Non-pigmented ciliary epithelial cell (primary cell): ENCODE measurements around the gene ANO5.
"Not testable (repeated sequence)": the region's sequence is repeated elsewhere in the genome, so short reads cannot be mapped to it uniquely, and the experiment has no call there.

Experiments
- DNase-seq: peaks from one replicate; pipeline ENCODE4 v3.0.0-alpha.2; 2010; ENCODE audit warnings: low read depth

ANO5 gene

DNA sequence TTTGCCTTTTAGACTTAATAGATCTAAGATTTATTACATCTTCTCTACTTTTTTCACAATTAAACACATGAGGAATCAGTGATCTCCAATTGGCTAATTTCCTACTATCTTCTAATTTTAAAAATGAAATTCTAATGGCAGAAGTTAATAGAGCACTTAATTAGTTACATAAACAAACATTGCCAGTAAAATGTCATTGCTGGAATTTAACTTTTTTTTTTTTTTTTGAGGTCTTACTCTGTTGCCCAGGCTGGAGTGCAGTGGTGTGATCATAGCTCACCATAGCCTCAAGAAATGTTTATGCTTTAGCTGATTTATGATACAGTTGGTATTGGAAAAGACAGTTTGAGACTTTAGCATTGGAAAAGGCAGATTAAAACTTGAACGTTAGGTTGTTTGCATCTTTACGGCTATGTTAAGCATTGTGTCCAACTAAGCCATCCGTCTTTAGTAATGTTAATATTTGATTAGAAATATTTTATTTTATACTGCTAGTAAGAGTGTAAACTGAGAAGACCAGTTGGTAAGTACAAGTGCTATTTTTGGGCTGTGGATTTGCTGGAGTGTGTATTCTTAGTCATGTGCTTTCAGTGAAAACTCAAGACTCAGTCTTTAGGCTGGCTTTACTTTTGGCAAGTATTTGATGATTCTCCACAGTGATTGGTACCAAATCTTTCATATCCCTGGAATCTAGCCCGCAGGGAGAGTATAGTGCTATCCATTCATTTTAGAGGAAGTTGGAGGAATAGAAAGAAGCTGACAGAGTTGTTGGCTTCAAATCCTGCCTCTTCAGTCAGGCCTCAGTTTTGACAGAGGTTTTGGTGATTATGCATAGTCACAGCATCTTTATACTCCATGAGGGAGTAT lies 4.5 kb downstream of the ANO5 start:
- no peak for DNase-seq

DNA sequence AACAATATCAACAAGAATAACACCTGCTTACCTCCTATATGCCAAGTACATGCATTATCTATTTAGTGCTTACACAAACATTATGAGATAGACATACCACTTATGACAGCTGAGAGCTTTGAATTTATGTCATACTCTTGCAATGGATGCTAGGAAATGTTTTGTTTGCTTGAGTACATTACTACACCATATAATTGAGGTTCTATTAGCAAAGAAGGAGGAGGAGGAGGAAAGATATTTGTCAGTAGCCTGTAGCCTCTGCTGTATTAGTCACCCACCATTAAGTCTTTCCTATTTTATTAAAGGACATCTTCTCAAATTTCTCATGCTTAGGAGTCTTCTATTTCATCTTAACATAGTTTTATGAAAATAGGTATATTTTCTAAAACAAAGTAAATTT lies 6.4 kb downstream of the ANO5 start:
- DNase-seq: no peak

DNA sequence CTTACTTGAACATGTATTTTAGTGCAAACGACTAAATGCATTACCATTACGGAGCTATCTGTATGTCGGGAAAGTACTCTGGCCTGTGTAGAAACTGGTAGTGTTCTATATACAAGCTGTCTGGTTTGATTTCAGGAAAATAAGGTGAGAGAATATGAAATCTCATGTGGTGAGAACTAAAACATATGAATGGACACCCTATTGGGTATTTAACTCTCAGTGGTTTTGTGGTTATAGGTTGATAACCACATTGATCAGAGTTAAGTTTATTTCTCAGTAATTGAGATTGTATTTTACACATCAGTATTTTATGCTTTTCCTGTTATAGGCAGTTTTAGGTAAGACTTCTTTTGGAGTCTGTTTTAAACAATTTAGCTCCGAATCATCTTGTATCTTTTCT lies 10.4 kb downstream of the ANO5 start:
- DNase-seq: no peak

DNA sequence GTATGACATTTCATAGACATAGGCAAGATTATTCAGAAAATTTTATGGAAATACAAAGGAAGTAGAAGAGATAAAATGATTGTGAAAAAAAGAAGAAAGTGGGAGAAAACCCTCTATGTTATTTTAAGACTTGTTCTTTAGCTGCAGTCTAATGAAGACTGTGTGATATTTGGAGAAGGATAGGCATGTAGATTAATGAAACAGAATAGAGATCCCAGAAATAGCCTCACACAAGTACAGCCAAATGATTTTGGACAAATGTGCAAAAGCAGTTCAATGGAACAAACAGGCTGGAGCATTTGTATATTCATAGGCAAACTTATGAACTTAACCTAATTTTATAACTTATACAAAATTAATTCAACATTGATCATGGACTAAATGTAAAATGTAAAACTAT lies 14.3 kb downstream of the ANO5 start:
- DNase-seq: no peak

DNA sequence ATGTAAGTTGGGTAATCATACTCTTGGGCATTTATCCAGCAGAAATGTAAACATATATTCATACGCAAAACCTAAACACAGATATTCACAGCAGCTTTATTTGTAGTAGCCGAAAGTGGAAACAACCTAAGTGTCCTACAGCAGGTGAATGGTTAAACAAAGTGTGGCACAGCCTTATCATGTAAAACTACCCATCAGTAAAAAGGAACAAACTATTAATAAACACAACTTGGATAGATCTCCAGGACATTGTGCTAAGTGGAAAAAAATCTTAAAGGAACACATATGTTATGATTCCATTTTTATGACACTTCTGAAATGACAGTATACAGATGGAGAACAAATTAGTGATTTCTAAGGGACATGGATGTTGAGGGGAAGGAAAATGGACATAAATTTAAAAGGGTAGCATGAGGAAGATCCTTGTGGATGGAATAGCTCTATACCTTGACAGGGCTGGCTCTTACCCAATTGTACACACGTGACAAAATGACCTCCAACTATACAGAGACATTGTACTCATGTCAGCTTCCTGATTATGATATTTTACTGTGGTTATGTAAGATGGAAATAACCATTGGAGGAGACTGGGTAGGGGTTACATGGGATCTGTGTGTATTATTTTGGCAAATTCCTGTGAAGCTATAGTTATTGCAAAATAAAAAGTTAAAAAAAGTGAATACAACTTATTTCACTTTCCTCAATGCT lies 15.4 kb downstream of the ANO5 start:
- no peak for DNase-seq

DNA sequence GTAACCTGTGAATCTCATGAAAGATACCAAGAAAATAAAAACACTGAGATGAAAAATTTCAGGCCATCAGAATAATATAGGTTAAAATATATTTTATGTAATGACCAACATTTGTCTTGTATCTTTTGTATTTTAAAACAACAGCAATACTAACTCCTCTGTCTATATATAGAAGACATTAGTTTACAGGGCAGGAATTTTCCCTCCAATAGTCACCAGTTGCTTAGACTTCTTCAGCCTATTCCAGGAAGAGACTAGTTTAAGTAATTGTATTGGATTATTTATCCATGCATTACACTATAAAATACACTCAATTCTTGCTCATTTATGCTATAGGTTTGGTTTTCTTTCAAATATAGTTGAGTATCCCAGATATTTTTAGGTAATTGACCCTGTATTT lies 24.1 kb downstream of the ANO5 start:
- DNase-seq: no peak

DNA sequence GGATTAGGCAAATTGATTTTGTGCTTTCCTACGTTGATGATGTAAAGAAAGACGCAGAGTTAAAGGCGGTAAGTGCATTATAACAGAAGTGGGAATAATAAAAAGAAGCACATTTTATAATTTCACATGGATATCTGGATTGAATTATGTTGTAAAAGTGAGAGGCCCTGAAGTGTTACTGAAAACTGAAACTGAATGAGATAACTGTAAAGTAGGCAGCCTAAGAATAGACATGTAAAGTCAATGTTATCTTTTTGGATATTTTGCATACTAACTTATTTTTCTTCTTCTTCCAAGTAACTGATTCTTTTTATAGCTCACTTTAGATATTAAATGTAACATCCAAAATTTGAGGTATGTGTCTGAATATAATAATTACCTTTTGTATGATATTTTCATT lies 28.3 kb downstream of the ANO5 start:
- no peak for DNase-seq

DNA sequence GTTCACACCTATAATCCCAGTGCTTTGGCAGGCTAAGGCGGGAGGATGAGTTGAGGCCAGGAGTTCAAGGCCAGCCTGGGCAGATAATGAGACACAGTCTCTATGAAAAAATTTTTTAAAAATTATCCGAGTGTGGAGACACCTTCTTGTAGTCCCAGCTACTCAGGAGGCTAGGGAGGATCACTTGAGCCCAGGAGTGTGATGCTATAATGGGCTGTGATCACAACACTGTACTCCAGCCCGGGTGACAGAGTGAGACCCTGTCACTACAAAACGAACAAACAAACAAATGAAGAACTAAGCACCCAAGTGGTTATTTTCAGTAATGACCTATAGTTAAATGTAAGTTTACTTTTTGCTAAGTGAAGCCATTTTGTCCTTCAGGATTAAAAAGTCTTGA lies 32.3 kb downstream of the ANO5 start:
- no peak for DNase-seq

DNA sequence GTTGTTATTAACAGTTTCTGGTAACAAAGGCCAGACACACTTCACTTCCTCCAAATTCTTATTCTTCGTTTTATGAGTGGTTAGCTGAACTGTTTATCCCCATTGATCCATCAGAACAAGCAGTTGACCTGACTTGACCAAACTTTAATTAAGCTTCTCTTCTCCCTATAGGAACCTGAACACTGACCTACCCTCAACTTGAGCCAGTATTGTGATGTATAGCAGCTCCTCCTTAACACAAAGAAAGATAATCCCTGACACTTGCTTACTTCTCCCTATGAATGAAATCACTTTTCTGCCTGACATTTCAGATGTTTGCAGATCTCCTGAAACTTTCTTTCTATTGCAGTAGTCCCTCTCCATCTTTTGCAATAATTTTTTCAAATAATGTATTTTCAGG lies 41.9 kb downstream of the ANO5 start:
- DNase-seq: no peak

DNA sequence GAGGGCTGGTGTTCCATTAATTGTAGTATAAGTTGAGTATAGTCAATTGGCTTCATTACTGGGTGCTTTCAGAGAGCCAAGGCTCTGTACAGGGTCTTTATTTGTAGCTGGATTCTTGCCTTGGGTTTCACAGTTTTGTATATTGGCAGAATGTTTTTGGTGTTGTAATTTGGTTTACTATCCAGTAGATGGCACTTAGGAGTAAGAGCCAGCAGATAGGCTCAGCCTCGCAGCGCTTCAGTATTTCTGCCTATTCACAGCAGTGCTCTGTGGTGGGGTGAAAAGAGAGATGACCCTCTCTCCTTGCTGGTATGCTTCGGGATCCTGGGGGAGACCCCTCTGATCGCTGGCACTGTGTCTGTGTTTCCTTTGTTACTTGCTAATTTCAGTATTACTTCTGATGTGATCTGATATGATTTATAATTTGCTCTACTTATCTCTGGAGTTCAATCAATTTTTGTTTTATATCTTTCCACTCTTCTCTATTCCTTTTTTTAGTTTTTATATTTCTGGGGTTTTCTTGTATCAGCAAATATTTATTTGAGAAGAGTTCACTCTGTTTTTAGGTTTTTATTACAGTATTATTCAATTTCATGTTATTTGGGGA lies 52.2 kb downstream of the ANO5 start:
- peak; percentile 9 for DNase-seq

DNA sequence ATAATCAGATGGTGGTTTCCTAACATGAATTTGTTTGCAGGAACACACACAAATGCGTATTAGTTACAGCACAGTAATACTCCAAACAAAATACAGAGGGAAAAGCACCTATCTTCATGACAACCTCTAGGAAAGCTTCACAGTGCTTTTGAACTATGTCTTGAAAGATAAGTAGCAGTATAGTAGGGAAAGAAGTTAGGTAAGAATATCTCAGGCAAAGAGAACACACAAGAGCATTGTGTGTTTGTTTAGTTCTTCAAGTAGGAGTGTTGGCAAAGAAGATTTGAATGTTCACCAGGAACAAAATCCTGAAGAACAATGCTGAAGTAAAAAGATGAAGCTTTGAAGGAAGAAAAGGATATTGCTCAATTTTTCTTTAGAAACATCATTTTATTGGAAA lies 54.1 kb downstream of the ANO5 start:
- DNase-seq: no peak

DNA sequence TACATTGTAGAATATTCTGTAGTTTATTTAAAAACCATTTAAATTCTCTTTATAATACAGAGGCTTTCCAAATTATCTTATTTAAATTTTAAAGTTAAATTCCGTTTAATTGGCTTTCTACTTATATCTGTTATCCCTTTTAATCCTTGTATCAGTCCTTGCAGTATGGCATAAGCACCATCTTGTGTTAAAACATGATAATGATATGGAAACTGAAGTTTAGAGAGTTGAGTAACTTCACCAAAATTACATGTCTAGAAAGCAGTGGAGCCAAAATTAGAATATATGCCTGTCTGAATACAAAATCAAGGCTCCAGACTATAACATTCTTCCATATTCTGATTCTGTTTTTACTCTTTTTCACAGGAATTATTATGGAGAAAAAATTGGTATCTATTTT lies 57.0 kb downstream of the ANO5 start:
- no peak for DNase-seq

DNA sequence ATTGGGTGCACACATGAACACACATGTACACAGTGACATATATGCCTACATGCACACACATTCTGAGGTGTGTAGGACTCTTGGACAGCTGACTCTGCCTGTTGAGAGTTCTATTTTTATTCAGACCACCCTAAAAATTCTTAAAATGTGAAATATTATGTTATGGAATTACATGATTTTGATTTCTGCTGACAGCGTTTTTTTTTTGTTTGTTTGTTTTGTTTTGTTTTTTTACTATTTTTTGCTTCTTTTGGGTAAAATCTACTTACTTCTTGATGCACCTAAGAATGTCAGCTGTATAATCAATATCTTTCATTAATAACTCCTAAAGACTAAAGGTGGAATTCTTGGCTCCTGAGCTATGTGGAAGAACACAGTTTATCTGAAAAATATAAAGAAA lies 64.0 kb downstream of the ANO5 start:
- DNase-seq: no peak

DNA sequence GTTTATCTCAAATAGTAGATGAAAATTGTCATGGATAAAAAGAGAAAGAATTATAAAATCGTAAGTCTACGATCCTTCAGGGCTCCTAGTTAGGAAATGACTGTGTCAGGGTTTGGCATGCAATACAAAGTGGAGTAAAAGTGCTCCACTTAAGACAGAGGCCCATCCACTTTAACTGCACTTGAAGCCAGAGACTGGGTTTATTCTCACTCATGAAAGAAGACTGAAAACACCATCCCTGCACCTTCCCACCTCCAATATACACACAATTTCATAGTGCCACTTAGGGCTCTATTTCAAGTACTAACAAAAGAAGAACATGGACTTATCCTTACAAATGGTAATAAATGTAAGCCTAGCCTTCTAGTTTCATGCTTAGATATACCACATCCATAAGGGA lies 70.7 kb downstream of the ANO5 start:
- DNase-seq: no peak

DNA sequence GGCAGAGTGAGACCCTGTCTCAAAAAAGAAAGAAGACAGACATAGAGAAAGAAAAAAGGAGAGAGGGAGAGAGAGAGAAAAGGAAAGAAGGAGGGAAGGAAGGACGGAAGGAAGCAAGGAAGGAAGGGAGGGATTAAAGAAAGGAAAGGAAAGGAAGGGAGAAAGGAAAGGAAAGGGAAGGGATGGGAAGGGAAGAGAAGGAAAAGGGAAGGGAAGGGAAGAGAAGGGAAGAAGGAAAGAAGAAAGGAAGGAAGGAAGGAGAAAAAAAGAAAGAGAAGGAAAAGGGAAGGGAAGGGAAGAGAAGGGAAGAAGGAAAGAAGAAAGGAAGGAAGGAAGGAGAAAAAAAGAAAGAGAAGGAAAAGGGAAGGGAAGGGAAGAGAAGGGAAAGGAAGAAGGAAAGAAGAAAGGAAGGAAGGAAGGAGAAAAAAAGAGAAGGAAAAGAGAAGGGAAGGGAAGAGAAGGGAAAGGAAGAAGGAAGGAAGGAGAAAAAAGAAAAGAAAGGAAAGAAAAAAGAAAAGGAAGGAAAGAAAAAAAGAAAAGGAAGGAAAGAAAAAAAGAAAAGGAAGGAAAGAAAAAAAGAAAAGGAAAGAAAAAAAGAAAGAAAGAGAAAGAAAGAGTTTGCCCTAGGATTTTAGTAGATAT lies 76.2 kb downstream of the ANO5 start:
- not testable (repeated sequence) for DNase-seq

DNA sequence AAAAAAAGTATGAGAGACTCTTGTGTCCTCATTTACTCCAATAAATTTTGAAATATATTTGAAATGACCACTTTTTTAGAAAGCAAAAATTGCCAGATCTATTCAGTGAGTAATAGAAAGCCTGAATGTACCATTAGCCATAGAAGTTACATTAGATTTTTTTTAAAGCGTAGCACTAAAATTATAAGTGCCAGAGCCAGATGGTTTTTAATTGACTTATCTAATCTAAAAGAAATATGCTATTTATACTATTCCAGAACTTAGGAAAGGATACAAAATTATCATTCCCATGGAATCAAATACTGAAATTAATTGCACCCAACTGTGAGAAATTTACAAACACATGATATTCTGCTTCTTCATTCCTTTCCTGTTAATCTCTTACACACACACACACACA lies 80.9 kb downstream of the ANO5 start:
- DNase-seq: no peak

DNA sequence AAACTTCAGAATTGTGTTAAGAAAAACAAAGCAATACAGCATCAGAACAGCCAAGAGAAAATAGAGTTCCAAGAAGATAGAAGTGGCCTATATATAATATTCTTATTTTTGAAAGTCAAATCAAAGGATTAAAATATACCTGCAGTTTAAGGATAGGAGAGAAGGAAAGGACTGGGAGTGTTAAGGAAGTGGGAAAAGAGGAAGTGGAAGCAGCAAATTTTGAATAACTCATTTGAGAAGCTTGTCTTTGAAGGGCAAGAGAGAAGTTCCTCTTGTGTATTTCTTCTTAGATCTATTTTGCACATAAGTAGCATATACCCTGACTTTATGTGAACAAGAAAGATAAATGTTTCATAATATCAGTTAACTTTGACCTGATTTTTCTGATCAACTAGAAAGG lies 82.7 kb downstream of the ANO5 start:
- DNase-seq: no peak

DNA sequence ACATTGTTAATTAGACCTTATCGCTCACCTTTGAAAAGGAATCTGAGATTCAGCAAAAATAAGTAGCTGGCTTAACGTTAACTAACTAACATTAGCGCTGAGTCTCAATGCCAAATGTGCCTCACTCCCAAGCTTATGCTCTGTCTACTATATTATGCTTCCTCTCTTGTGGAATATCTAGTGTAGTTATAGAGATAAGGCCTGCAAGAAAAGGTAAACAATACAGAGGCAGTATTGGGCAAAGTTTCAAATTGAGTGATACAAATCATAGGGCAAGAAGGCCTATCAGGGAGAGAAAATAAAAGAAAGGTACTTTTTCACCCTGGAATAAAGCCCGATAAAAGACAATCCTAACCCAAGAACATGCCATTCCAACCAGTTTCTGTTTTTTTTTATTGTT lies 83.7 kb downstream of the ANO5 start:
- DNase-seq: no peak

DNA sequence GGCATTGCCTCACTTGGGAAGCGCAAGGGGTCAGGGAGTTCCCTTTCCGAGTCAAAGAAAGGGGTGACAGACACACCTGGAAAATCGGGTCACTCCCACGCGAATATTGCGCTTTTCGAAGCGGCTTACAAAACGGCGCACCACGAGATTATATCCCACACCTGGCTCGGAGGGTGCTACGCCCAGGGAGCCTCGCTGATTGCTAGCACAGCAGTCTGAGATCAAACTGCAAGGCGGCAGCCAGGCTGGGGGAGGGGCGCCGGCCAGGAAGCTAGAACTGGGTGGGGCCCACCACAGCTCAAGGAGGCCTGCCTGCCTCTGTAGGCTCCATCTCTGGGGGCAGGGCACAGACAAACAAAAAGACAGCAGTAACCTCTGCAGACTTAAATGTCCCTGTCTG lies 92.1 kb downstream of the ANO5 start:
- DNase-seq: not testable (repeated sequence)

DNA sequence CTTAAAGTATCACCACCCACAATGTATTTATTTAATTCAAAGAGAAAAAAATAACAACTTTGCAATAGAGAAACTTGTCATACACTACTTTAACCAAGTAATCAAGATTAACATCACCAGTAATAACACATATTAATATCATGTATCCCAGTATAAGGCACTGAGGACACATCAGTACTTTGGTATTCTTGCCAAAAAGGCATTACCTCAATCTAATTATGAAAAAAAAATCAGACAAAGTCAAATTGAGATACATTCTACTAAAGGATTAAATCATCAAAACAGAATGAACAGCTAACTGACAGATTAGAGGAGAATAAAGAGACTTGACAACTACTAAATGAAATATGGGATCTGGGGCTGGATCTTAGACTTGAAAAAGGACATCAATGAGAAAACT lies 109.5 kb downstream of the ANO5 start:
- no peak for DNase-seq

DNA sequence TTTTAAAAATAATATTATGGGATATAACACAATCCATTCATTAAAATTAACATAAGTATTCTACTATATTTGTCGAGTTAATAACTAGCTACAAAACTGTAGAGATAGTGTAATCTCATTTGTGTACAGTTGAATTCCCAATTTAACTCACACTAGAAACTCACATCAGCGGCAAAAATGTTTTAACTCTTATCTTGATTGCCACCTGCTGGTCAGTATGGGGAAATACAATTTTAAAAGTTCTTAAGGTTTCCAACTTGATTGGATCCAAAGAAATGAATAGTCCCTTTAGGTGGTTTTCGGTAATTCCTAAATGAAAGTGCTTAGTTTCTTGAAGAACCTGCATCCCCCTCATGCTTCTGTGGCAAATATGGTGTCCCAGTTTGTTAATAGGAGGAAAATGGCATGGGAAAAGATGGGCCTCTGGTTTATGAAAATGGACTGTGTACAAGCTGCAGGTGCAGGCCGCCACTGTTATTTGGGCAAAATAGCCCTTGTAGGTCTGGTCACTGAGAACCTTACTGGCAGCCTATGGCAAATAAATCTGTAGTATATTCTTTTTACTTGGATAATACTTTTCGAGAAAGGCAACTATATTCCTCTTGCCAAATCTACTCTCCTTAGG lies 111.6 kb downstream of the ANO5 start:
- DNase-seq: peak; percentile 6

DNA sequence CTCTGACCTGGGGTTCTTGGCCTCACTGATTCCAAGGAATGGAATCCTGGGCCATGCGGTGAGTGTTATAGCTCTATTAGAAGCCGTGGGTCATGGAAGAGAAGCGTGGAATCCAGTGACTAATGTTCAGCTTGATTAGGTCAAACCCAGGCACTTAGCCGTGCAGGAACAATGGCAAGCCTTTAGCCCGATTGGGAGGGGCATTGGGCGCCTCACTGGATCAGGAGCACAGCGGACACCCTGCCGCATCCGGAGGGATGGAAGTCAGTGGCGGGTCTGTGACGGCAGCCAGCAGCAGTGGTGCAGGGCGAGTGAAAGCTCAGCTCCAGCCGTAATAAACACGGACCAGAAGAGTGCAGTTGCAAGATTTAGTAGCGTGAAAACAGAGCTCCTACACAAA lies 124.8 kb downstream of the ANO5 start:
- DNase-seq: no peak
